ENCODE results near the gene DCLK2.

DNA sequence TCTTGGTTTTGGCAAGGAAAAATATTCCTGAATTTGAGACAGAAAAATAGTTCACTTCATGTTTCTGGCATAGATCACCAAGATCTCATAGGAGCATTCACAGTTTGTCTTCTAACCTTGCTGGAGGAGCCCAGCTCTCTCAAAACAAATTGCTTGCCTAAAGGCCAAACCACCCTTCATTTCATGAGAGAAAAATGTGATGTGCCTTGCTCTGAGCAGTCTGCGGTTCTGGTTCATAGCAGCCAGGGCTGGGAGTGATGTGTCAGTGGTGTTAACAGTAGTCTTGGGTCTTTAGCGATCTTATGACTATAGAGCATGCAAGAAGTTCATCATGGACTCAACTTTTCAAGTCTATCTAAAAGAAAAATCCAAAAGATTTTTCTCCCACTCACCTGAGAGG lies 183.3 kb downstream of the DCLK2 start:
- TF ChIP-seq EP300 (IDR thresholded peaks at IDR 0.05; ENCODE audit: borderline replicate concordance), result no peak
- no peak for TF ChIP-seq TAF1 (IDR thresholded peaks at IDR 0.05; ENCODE audit: low read depth)
- no peak for TF ChIP-seq RAD21 (IDR thresholded peaks at IDR 0.05; ENCODE audit: low read depth)
- no peak for TF ChIP-seq TCF12 (IDR thresholded peaks at IDR 0.05; ENCODE audit: low read depth)
- no peak for TF ChIP-seq EGR1 (IDR thresholded peaks at IDR 0.05)
- TF ChIP-seq, protein P1, sequence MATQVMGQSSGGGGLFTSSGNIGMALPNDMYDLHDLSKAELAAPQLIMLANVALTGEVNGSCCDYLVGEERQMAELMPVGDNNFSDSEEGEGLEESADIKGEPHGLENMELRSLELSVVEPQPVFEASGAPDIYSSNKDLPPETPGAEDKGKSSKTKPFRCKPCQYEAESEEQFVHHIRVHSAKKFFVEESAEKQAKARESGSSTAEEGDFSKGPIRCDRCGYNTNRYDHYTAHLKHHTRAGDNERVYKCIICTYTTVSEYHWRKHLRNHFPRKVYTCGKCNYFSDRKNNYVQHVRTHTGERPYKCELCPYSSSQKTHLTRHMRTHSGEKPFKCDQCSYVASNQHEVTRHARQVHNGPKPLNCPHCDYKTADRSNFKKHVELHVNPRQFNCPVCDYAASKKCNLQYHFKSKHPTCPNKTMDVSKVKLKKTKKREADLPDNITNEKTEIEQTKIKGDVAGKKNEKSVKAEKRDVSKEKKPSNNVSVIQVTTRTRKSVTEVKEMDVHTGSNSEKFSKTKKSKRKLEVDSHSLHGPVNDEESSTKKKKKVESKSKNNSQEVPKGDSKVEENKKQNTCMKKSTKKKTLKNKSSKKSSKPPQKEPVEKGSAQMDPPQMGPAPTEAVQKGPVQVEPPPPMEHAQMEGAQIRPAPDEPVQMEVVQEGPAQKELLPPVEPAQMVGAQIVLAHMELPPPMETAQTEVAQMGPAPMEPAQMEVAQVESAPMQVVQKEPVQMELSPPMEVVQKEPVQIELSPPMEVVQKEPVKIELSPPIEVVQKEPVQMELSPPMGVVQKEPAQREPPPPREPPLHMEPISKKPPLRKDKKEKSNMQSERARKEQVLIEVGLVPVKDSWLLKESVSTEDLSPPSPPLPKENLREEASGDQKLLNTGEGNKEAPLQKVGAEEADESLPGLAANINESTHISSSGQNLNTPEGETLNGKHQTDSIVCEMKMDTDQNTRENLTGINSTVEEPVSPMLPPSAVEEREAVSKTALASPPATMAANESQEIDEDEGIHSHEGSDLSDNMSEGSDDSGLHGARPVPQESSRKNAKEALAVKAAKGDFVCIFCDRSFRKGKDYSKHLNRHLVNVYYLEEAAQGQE (IDR thresholded peaks at IDR 0.05; ENCODE audit: low read depth), result no peak
- TF ChIP-seq CEBPB (IDR thresholded peaks at IDR 0.05), result no peak
- TF ChIP-seq, protein P2, sequence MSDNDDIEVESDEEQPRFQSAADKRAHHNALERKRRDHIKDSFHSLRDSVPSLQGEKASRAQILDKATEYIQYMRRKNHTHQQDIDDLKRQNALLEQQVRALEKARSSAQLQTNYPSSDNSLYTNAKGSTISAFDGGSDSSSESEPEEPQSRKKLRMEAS (IDR thresholded peaks at IDR 0.05), result no peak
- no peak for TF ChIP-seq YY1 (IDR thresholded peaks at IDR 0.05; ENCODE audit: low read depth)
- TF ChIP-seq FOXM1 (IDR thresholded peaks at IDR 0.05; ENCODE audit: borderline replicate concordance, low read depth), result no peak
- no peak for TF ChIP-seq ZBTB7A (IDR thresholded peaks at IDR 0.05; ENCODE audit: low read depth)
- TF ChIP-seq, protein P3, sequence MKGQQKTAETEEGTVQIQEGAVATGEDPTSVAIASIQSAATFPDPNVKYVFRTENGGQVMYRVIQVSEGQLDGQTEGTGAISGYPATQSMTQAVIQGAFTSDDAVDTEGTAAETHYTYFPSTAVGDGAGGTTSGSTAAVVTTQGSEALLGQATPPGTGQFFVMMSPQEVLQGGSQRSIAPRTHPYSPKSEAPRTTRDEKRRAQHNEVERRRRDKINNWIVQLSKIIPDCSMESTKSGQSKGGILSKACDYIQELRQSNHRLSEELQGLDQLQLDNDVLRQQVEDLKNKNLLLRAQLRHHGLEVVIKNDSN (IDR thresholded peaks at IDR 0.05), result no peak
- no peak for TF ChIP-seq NFIC (IDR thresholded peaks at IDR 0.05)
